HG03342 (cell line): Measurements from ENCODE around the gene HLA-DMA.

Experiments used
- ATAC-seq: cut with Tn5 transposase; IDR thresholded peaks from one replicate; pipeline ENCODE4 v1.9.1; 2021; ENCODE audit warnings: mild to moderate bottlenecking, moderate library complexity; ENCODE audit not compliant: unreplicated experiment

HLA-DMA gene

DNA sequence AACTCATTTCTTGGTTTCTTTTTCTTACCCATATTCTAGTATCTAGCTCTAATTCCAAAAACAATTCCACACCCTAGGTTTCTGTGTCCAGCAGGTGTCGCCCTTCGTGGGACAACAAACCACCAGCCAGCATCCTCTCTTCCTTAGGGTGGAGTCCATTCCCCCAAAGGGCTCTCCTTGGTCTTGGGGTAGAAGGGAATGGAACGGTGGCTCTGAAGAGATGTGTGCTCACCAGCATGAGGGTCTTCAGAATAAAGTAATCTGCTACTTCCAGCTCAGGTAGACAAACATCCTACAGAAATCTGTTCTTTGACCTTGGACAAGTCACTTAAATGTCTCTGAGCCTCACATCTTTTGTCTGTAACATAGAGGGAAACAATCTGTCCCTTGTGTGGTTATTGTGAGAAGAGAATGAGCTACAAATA lies 19.2 kb downstream of the HLA-DMA start:
- no peak for ATAC-seq

DNA sequence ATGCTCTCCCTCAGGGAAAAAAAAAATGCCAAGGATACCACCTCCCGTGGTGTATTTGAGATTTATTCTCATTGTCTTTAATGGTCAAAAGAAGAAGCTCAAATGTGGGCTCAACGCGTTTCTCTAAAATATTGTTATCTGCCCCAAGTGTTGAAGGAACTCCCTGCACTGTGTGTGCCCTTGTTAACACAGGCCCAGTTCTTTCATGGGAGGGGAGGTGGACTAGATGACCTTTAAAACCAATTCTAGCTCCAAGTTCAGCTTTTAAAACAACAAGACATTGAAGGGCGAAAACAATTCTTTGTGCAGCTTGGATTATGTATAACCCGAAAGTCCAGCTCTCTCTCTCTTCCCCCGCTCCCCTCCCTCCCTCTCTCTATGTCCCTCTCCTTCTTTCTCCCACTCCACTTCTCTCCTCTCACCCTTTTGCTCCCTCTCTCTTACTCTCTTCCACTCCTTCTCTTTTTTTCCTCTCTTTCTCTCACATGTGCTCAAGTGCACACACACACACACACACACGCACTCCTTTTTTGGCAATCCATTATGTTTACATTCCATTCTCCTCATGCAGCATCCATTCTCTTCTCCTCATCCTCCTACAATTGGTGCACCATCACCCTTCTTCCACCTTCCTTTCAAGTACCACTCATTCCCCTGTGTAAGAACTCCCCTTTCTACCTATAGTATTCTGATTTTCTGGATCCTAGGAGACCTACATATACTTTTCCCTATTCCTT lies 20.6 kb downstream of the HLA-DMA start:
- no peak for ATAC-seq

DNA sequence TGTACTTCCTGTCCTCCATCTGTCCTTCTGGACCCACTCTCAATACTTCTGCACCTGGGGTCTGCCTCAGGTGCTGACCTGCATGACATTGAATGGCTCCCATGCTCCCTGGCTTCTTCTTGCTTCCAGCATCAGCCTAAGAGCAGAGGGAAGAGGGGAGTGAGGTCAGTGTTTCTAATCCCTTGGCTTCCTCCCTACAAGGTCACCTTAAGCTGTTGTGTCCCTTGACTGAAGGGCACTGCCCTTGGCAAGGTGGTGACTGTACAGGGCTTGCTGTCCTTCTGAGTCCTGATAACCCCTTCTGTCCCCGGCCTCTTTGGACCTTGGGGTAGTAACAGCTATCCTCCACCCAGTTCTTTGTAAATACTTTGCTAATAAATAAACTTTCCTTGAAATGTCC lies 21.7 kb downstream of the HLA-DMA start:
- ATAC-seq: no peak

DNA sequence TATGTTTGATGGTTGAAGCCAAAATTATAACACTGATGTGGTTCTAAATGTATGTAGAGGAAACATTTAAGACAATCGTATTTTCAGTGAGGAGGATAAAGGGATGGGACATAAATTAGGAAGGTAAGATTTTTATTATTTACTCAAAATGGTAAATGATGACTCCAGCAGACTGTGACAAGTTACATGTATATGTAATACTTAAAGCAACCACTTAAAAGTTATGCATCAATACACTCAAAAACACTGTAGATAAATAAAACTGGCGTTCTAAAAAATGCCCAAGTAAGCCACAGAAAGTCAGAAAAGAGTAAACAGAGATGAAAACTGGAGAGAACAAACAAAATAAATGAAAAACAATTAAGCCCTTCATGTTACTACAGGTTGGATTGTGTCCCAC lies 30.8 kb downstream of the HLA-DMA start:
- ATAC-seq: no peak

DNA sequence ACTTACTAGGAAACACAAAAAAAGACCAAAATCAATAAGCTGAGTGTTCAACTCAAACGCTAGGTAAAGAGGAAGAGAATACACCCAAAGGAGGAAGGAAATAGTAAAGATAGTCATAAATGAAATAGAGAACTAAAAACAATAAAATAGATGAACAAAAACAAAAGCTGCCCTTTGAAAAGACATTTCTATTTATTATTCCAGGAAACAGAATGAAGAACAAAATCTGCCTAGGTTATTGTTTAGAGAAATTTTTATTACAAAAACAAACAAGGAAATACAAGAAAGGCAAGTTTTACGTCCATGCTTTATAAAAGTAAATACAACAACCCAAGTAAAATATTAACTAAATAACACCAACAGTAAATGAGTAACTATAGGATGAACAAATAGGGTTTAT lies 32.2 kb downstream of the HLA-DMA start:
- no peak for ATAC-seq

DNA sequence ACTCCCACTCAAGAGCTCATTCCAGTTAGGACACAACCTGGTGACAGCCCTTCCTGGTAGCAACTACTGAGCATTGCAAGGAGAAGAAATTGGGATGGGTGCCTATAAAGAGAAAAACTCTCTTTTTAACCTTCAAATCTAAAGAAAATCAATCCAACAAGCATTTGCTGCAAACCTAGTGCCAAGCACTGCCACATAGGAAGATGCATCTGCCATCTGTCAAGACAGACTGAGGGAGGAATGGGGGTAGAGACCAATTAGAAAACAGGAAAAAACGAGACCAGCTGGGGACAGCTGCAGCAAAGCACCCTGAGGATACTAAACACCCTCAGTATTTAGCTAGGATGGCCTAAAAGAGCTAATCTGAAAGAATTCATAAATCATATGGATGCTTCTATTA lies 39.9 kb downstream of the HLA-DMA start:
- ATAC-seq: no peak

DNA sequence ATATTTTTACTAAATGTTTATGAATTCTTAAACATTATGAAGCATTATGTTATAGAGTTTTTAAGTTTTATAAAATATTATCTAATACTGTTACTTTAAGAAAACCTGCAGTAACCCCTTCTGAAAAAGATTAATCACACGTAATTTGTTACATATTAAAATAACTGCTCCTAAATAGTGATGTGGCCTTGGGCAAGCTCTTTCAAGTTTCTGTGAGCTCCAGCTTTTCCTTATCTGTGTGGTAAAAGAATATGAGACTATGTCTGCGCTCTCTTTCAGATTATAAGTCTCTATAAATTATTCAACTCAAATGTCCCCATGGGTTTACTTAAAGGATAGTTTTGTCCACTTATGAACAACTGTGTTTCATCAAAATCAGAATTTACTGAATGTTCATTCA lies 44.0 kb downstream of the HLA-DMA start:
- ATAC-seq: no peak

DNA sequence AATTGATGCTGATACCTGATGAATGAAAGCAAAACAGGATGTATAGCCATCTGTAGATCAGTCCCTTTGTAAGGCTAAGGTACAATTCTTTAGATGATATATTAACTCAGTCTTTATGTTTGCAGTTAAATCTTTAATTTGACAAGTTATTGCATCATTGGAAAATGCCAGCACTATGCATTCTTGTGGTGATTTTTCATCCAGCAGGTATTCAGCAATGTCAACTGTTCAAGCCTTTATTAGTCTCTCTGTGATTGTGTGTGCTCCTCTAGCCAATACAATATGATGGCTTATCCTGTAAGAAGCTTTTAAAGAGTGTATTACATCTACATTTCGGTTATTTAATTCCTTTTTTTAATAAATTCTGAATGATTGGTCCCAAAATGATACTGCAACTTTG lies 46.4 kb downstream of the HLA-DMA start:
- no peak for ATAC-seq

DNA sequence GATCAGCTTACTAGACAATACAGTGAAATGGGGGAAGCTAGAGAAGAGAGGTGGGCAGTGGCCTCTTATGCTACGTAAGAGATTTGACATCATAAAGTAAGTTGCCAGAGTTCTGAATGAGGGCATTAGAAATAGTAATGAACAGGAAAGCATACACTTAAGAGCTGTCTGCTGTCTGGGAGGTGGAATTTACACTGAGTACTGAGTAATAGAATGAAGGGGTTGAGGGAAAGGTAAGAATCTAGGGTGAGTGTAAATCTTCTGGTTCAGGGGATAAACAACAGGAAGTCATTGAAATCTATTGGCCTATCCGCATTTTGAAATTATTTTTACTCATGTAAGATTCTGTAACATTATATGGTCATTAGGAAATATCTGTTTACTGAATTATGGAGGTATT lies 47.8 kb downstream of the HLA-DMA start:
- no peak for ATAC-seq

DNA sequence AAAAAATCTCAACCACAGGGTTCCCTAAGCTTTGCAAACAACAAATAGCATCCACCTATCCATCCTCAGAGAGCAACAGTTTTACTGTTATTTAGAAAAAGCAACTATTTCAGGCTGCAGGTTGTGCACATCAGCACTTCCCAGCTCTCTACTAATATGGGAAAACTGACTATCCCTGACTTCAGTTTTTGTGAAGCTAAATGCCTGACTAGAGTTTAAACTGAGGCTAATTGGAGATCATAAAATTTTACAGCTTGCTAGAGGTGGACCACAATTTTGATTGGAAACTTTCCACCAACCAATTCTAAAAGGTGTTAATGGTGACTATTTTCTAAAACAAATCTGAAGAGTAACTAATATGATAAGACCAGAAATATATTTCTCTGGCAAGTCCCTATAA lies 48.9 kb downstream of the HLA-DMA start:
- no peak for ATAC-seq
